Parathyroid adenoma (tissue), 2 donors: ENCODE measurements around the gene SLC22A17.
"Not testable (repeated sequence)": the region's sequence is repeated elsewhere in the genome, so short reads cannot be mapped to it uniquely, and the experiment has no call there.

Experiments used
- H2AFZ ChIP-seq: fragments of 300-600 bp; sonication (generic); one replicate; pipeline ENCODE4 v1.7.0; 2017; ENCODE audit warnings: antibody characterized with exemption, mild to moderate bottlenecking
- H3K27ac ChIP-seq: fragments of 300-600 bp; sonication (generic); one replicate; pipeline ENCODE4 v1.7.0; 2017
- H3K27me3 ChIP-seq: fragments of 300-600 bp; sonication (generic); one replicate; pipeline ENCODE4 v1.7.0; 2017; ENCODE audit warnings: low read length; ENCODE audit not compliant: control insufficient read depth, insufficient read depth
- H3K36me3 ChIP-seq: fragments of 300-600 bp; sonication (generic); one replicate; pipeline ENCODE4 v1.7.0; 2017; ENCODE audit warnings: low read length; ENCODE audit not compliant: control insufficient read depth, insufficient read depth
- H3K4me1 ChIP-seq: fragments of 300-600 bp; sonication (generic); one replicate; pipeline ENCODE4 v1.7.0; 2017; ENCODE audit warnings: control low read depth
- H3K4me2 ChIP-seq: fragments of 300-600 bp; sonication (generic); one replicate; pipeline ENCODE4 v1.7.0; 2017; ENCODE audit warnings: low read length
- H3K4me3 ChIP-seq: fragments of 300-600 bp; sonication (generic); one replicate; pipeline ENCODE4 v1.7.0; 2017; ENCODE audit warnings: low read depth, low read length
- H3K79me2 ChIP-seq: fragments of 300-600 bp; sonication (generic); one replicate; pipeline ENCODE4 v1.7.0; 2017; ENCODE audit warnings: control low read depth
- H3K9ac ChIP-seq: fragments of 300-600 bp; sonication (generic); one replicate; pipeline ENCODE4 v1.7.0; 2017; ENCODE audit warnings: mild to moderate bottlenecking
- H3K9me3 ChIP-seq: fragments of 300-600 bp; sonication (generic); one replicate; pipeline ENCODE4 v1.7.0; 2017; ENCODE audit warnings: low read length; ENCODE audit not compliant: control insufficient read depth
- CTCF ChIP-seq: fragments of 300-600 bp; sonication (generic); IDR thresholded peaks from one replicate; pipeline ENCODE4 v1.7.0; 2017; ENCODE audit warnings: antibody characterized with exemption, mild to moderate bottlenecking
- donor health status: primary hyperparathyroidism.

The SLC22A17 gene

GRCh38 chr14:23326491-23327332 is 26.0 kb downstream of the SLC22A17 start:
- no peak overlapping the region for H2AFZ ChIP-seq
- no peak for TF ChIP-seq CTCF

GRCh38 chr14:23325746-23326145 is 26.9 kb downstream of the SLC22A17 start:
- H3K9ac ChIP-seq, H3K4me3 ChIP-seq, H3K4me2 ChIP-seq, H3K27ac ChIP-seq, H3K9me3 ChIP-seq, H3K36me3 ChIP-seq, H3K27me3 ChIP-seq, H3K79me2 ChIP-seq, H3K4me1 ChIP-seq, H2AFZ ChIP-seq: not testable (repeated sequence)

More at GRCh38 chr14:23326491-23327332, 26.0 kb downstream of the SLC22A17 start:
- no peak overlapping the region for H3K9ac ChIP-seq
- no peaks in the 10 kb centered on the region for H3K27me3 ChIP-seq
- H3K36me3 ChIP-seq = no peaks in the 10 kb centered on the region
- H3K27ac ChIP-seq = no peak overlapping the region
- H3K4me2 ChIP-seq = no peak overlapping the region
- no peak overlapping the region for H3K4me3 ChIP-seq
- H3K79me2 ChIP-seq = peaks cover 7% of the 10 kb centered on the region
- H3K4me1 ChIP-seq = peaks cover 7% of the 10 kb centered on the region
- no peaks in the 10 kb centered on the region for H3K9me3 ChIP-seq

- Histone ChIP-seq H3K27me3 (no peaks in the 10 kb centered on the region), H3K9me3 (no peaks in the 10 kb centered on the region), H3K27ac (no peak overlapping the region), H3K36me3 (no peaks in the 10 kb centered on the region), H3K4me3 (no peak overlapping the region), H3K9ac (no peak overlapping the region), H2AFZ (no peak overlapping the region), H3K4me2 (no peak overlapping the region), H3K79me2 (peaks cover 7% of the 10 kb centered on the region), H3K4me1 (peaks cover 12% of the 10 kb centered on the region)
- TF ChIP-seq CTCF = no peak
Measured at GRCh38 chr14:23324993-23325392, 27.7 kb downstream of the SLC22A17 start.

- H3K4me1 ChIP-seq = peaks cover 12% of the 10 kb centered on the region
- no peak overlapping the region for H2AFZ ChIP-seq
- H3K4me2 ChIP-seq = no peak overlapping the region
- no peaks in the 10 kb centered on the region for H3K36me3 ChIP-seq
- H3K9me3 ChIP-seq = no peaks in the 10 kb centered on the region
- H3K27me3 ChIP-seq = no peaks in the 10 kb centered on the region
- no peak overlapping the region for H3K4me3 ChIP-seq
- no peak overlapping the region for H3K27ac ChIP-seq
- peaks cover 7% of the 10 kb centered on the region for H3K79me2 ChIP-seq
- no peak overlapping the region for H3K9ac ChIP-seq
- no peak for TF ChIP-seq CTCF
Measured at GRCh38 chr14:23324455-23324846, 28.2 kb downstream of the SLC22A17 start.

GRCh38 chr14:23323838-23324454 is 28.7 kb downstream of the SLC22A17 start:
- H3K9ac ChIP-seq = no peak overlapping the region

More at GRCh38 chr14:23323838-23324454, 28.7 kb downstream of the SLC22A17 start:
- TF ChIP-seq CTCF = no peak
- H3K27ac ChIP-seq = no peak overlapping the region
- peaks cover 7% of the 10 kb centered on the region for H3K79me2 ChIP-seq
- no peak overlapping the region for H2AFZ ChIP-seq
- no peaks in the 10 kb centered on the region for H3K36me3 ChIP-seq
- peaks cover 12% of the 10 kb centered on the region for H3K4me1 ChIP-seq
- H3K4me3 ChIP-seq = no peak overlapping the region
- no peaks in the 10 kb centered on the region for H3K9me3 ChIP-seq
- no peaks in the 10 kb centered on the region for H3K27me3 ChIP-seq
- H3K4me2 ChIP-seq = no peak overlapping the region
